DMS153 treated with DMSO at 0.1 percent for 48 hours (cell line): Measurements from ENCODE around the gene STUM.
"Not testable (repeated sequence)": the region's sequence is repeated elsewhere in the genome, so short reads cannot be mapped to it uniquely, and the experiment has no call there.

ENCODE experiments used
- DNase-seq: peaks from one replicate; lab custom pipeline; 2025; ENCODE audit not compliant: unreplicated experiment; lab: John Stamatoyannopoulos, UW

The STUM gene

GRCh38 chr1:226603022-226603857, 54.7 kb downstream of the STUM start:
- DNase-seq = peak; percentile 42

GRCh38 chr1:226603858-226604559, 55.4 kb downstream of the STUM start:
- DNase-seq = no peak

DNA sequence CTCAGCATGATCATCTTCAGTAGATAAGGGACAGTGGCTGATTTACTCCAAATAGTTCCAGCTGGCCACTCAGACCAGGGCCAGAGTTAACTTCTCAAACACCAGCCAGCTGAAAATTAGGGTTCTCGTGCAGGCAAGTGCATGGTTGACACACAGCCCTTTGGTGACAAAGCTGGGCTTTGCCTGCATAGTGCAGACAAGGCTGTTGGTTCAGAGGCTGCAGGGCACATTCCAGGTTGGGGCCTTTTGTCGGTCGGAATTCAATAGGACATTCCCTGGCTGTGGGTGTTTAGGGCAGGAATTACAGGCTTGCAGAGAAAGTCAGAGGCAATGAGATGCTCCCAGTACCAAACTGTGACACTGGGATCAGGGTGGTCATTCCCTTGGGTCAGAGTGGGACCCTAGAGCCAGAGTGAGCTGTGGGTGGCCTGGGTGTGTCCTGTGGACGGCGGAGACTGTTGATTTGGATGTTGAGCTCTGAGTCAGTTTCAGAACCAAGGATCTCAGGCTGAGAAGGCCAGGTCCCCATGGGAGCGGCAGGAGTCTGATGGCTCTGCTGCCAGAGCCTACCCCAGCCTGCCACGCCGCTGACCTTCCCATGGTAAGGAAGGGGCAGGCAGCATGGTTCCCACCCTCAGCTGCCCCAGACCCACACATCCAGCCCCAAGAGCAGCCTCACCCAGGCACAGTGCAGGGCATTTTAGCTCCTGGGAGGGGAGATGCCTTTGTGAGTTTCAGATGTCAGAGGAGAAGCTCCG, 56.2 kb downstream of the STUM start:
- DNase-seq = no peak

- DNase-seq = no peak
These were observed 56.9 kb downstream of the STUM start for GRCh38 chr1:226605318-226605950.

DNA sequence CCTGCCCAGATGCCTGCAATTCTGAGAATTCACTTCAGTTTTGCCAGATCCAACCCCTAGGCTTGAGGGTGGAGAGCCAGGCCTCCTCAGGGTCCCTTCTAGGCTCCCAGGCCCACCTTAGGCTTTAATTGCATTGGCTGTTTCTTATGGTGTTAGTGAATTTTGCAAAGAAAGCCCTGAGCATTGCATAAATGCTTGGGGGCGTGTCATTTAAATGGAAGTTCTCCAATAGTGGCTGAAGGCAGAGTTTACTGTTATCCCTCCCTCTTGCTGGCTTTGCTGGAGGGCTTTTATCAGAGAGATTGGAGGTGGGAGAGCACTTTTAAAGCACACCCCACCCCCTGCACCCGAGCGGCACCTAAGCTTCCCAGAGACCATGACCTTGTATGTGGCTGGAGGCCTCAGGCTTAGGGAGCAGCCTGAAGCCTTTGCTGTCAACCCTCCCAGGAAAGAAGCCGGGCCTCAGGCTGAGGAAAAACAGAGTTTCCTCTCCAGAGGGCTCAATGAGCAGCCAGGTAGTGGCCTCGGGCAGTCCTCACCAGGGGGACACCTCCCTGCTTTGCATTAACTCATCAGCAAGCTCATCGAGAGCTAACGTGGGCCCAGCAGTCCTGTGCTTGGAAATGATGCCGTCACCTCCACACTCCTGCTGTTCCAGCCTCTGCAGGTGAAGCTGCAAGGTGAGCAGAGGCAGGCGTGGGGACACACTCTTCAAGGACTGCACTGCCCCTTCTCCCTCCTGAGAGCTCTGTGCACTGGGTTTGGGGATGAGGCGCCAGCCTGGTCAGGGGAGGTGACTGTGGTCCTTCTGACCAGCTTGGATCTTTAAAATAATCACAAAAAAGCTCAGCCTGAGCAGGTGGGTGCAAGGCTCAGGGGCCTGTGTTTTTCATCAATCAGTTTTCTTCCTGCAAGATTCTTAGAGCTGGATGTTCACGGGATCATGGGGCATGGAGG, 58.0 kb downstream of the STUM start:
- DNase-seq = no peak

DNA sequence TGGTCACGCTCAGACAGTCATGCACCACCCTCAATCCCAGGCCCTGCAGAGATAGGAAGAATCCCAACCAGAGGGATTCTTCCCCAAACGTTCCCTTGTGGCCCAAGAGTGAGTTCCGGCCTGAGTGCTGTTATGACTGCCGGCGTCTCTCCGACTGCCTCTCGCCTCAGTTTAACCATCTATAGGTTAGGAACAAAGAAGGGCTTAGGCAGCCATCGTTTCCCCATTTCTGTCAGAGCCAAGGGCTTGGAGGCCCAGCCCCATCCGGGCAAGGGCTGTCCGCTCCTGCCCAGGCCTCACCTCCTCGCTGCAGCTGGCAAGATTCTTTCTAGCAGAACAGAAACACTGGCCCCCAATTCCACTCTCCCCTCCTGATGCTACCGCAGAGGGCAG, 58.7 kb downstream of the STUM start:
- DNase-seq = no peak

DNA sequence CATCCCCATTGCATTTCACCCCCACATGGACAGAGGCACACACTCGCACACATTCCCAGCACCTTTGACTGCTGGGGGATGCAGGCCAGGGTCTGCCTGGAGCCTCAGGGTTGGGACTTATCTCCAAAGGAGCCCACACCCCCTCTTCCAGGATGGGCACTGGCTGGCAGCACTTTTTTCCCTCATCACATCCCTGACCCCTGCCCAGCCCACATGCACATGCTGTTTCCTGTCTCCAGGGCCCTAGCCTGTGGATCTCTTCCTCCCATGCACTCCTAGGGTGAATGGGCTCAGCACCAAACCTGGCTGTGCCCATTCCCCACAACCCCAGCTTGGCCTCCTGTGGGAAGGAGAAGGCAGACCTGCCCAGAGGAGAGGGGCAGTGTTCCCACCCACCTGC, 59.3 kb downstream of the STUM start:
- no peak for DNase-seq

- DNase-seq = peak; percentile 87
These were observed 60.3 kb downstream of the STUM start for GRCh38 chr1:226608699-226609505.

DNA sequence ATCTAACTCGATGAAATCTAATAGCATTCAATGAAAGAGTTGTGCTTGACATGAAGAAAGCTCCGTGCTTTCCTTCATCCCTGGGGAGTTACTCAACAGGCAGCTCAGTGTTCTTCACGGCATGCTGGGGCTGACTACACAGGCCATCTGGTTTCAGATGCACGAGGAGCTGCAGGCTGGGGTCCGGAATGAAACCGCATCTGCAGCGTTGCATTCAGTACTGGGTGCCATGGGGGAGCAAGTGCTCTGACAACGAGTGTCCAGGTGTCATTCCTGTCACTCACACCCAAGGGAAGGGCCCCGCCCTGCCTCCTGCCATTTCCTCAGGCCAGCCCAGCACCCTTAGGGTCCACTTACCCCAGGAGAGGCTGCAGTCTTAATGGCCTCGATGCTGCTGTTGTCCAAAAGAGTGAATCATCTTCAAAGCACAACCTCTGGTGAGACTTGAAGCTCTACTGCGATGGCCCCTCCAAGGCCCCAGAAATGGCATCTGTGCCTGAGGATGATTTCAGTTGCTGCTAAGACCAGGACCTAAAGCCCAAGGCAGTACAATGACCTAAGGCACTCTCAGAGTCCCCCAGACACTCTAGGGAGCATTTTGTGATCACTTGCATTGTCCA, 61.4 kb downstream of the STUM start:
- DNase-seq = no peak

DNA sequence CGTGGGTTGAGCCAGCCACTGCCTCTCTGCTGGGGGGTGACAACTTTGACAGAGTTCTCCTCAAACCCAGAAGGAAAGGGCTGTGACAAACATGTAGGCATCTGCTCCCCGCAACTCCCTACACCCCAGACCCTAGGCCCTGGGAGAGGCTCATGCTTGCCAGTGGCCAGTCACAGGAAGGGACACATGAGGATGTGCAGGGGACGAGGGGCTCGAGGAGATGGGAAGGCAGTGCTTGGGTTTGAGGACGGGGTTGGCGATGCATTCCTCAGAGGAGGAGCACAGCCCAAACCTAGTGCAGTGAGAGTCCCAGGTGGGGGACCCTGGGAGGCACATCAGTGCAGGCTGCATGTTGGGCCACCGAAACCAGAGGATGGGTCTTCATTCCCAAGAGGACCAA, 62.1 kb downstream of the STUM start:
- DNase-seq = no peak

DNA sequence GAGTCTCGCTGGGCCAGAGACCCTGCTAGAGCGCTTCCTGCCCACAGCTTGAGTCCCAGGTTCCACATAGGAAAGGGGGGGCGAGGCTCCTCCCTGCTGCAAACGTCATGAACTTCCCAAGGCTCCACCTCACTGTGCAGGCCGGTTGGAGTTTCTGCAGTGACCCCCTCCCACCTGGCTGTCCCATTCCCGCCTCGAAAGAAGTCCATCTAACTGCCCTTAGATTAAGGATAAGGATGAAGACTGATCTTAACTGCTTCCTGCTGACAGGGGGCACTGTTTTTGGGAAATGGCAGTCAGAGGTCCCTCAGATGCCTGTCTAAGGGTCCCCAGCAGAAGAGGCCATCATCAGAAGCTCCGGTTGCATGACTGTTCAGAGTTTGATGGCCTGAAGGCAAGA, 62.7 kb downstream of the STUM start:
- no peak for DNase-seq

DNA sequence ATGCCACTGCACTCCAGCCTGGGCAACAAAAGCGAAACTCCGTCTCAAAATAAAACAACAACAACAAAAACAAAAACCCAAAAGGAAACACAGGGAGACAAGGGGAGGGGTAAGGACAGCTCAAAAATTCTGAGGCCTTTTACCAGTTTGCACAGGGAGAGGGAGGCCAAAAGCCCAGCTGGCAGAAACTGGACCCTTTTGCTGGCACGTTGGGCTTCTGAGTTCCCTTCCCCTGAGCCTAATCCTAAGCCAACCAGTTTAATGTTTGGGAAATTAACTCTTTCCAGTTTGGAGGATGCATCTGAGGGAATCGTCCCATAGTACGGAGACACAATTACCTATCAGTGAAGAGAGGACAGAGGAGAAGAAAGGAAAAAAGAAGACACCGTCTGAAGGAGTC, 63.4 kb downstream of the STUM start:
- DNase-seq = not testable (repeated sequence)

GRCh38 chr1:226615876-226616275, 67.3 kb downstream of the STUM start:
- DNase-seq = no peak

DNA sequence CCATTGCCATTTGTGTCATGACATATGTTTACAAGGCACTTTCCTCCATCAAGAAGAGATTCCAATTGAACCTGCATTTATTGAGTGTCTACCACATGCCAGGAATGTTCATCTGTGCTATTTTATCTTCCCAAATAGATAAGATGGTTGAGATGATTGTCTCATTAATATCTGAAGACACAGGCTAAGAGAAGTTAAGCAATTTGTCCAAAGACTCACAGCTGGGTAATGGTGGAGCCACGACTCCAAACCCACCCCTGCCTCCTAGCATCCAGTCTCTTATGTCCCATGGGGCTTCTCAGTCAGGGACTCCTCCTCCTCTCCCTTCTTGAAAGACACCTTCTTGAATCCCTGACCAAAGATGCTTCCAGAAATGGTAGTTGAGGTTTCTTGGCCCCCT, 68.1 kb downstream of the STUM start:
- DNase-seq = no peak

DNA sequence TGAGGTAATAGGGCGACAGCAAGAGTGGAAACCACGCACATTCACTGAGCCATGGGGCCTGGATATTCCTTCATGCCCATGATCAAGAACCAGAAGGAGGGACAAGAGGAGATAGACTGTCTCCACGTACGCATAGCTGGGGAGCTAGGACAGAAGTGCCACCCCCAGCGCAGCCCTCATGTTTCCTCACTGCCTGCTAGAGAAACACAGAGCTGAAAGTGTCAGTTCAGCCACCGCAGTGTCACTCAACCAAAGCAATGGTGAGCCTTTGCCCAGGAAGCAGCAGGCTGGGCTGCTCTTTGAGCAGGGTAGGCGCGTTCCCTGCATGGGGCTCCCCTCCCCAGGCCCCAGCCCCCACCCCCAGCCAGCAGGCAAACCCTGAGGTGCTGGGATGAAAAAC, 68.5 kb downstream of the STUM start:
- DNase-seq = no peak

GRCh38 chr1:226617719-226618118, 69.2 kb downstream of the STUM start:
- DNase-seq = not testable (repeated sequence)

DNA sequence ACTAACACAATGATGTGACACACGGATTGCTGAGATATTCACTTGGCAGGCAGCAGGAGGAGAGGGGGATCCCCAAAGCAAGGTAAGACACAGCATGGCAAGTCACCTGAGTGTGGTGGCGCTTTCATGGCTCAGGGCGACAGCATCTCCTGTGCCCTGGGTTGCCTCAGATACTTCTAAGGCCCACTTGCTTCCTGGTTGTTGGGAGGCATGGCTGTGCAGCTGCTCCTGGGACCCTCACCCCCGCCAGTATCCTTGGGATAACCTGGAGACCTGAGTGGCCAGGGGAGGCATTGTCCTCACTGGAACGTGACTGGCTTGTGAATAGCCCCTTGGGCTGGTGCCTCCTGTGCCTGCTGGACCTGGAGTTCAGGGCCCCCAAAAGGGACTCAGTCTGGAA, 69.8 kb downstream of the STUM start:
- no peak for DNase-seq

DNA sequence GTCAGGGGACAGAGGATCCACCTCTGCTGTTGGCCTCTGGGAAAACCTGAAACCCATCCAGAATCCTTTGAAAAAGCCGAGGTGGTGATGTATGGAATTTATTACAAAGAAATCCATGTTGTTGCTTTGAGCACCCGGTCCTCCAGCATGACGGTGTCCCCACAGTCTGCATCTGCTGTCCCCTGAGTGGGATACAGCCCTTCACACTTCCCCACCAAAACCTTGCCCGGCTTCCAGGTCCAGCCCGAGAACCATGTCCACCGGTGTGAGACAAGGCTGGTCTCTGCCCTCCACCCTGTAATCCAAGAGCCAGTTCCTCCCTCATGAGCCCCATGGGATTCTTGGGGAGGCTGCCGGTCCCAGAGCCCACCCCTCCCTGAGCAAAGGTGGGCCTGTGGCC, 70.5 kb downstream of the STUM start:
- no peak for DNase-seq

DNA sequence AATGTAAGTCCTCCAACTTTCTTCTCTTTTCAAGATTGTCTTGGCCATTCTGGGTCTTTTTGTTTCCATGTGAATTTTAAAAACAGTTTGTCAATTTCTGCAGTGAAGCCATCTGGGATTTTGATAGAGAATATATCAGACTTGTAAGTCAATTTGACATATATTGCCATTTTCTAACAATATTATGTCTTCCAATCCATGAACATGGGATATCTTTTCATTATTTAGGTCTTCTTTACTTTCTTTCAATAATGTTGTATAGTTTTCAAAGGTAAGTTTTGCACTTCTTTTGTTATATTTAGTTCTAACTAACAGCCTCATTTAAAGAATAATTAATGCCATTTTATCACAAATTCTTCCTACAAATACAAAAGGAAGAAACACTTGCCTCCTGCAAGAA, 73.4 kb downstream of the STUM start:
- no peak for DNase-seq
